GM19328 (cell line): ENCODE results near the gene RBM28.

ENCODE experiments used
- ATAC-seq: cut with Tn5 transposase; IDR thresholded peaks from one replicate; pipeline ENCODE4 v1.9.1; 2021; ENCODE audit warnings: mild to moderate bottlenecking, moderate library complexity; ENCODE audit not compliant: unreplicated experiment

RBM28 gene

GRCh38 chr7:128343554-128344430, at the start of gene RBM28:
Gene RBM28 (minus strand): TSS chr7:128343908. CDS start chr7:128343793, 115 bp downstream.
- ATAC-seq, result peak; percentile 95

- no peak for ATAC-seq
These were observed 49.0 kb upstream of the RBM28 start for GRCh38 chr7:128392446-128393327.

- ATAC-seq, result no peak
These were observed 48.1 kb upstream of the RBM28 start for GRCh38 chr7:128391805-128392204.

GRCh38 chr7:128390871-128391565, 47.3 kb upstream of the RBM28 start:
- no peak for ATAC-seq

- no peak for ATAC-seq
These were observed 46.1 kb upstream of the RBM28 start for GRCh38 chr7:128389618-128390329.

- no peak for ATAC-seq
These were observed 45.4 kb upstream of the RBM28 start for GRCh38 chr7:128389085-128389617.

GRCh38 chr7:128388145-128388485, 44.4 kb upstream of the RBM28 start:
- no peak for ATAC-seq

- peak; percentile 81 for ATAC-seq
These were observed 43.8 kb upstream of the RBM28 start for GRCh38 chr7:128387216-128388144.

- no peak for ATAC-seq
These were observed 42.5 kb upstream of the RBM28 start for GRCh38 chr7:128385988-128386925.

- no peak for ATAC-seq
These were observed 41.0 kb upstream of the RBM28 start for GRCh38 chr7:128384726-128385125.

- ATAC-seq, result no peak
These were observed 40.1 kb upstream of the RBM28 start for GRCh38 chr7:128383776-128384175.

- no peak for ATAC-seq
These were observed 37.6 kb upstream of the RBM28 start for GRCh38 chr7:128381161-128381821.

- no peak for ATAC-seq
These were observed 36.9 kb upstream of the RBM28 start for GRCh38 chr7:128380483-128381106.

- ATAC-seq, result no peak
These were observed 36.3 kb upstream of the RBM28 start for GRCh38 chr7:128379900-128380479.

- no peak for ATAC-seq
These were observed 34.9 kb upstream of the RBM28 start for GRCh38 chr7:128378637-128379036.

- no peak for ATAC-seq
These were observed 32.4 kb upstream of the RBM28 start for GRCh38 chr7:128376077-128376476.

- no peak for ATAC-seq
These were observed 30.3 kb upstream of the RBM28 start for GRCh38 chr7:128374041-128374440.
